Epidermal melanocyte (primary cell): ENCODE results near the gene KCTD16.

Source experiments
- DNase-seq: peaks from one replicate; pipeline ENCODE4 v3.0.0; 2011; ENCODE audit warnings: low spot score; ENCODE audit not compliant: insufficient read length

Gene KCTD16

GRCh38 chr5:144522698-144523097 lies 352.0 kb downstream of the KCTD16 start:
- DNase-seq = no peak

- DNase-seq = no peak
Observed at GRCh38 chr5:144525000-144525399, 354.3 kb downstream of the KCTD16 start.

DNA sequence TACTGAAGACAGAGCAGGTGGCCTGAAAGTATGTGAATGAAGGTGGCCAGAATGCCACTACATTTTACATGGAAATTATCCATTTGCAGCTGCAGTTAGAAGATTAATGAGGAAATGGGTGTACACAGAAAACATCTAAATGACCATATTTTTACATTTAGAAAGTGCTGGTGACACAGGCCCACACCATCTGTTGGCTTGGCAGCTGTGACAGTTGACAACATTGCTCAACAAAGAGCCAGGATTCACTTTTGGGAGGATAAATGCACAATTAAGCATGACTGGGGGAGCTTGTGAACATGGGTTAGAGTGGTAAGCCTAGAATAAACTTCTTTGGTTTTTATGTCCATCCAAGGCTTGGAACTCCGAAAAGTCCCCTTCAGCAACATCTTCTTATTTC lies 360.5 kb downstream of the KCTD16 start:
- DNase-seq = no peak
